HepG2 (cell line): ENCODE data around the gene RETN. TPM values are rescaled to one million over a fixed set of nuclear protein-coding genes. Genes with fewer than 3 reads are reported as not detected.

Experiments used
- E2F2 ChIP-seq: sonication (generic); formaldehyde crosslinking; IDR thresholded peaks from 2 replicates; pipeline ENCODE4 v1.4.0; 2020; ENCODE audit warnings: missing genetic modification reagents, borderline replicate concordance
- ETS1 ChIP-seq: sonication (generic); formaldehyde crosslinking; IDR thresholded peaks from 2 replicates; pipeline ENCODE4 v1.4.0; 2020; ENCODE audit warnings: missing genetic modification reagents
- FOXA3 ChIP-seq: IDR thresholded peaks from 2 replicates; pipeline ENCODE4 v1.6.1; 2016; ENCODE audit warnings: missing genetic modification reagents, missing compliant biosample characterization
- GATA4 ChIP-seq: sonication (generic); IDR thresholded peaks from 2 replicates; pipeline ENCODE4 v1.6.1; 2016; ENCODE audit warnings: antibody characterized with exemption, low read depth, borderline replicate concordance
- GTF2F1 ChIP-seq: fragments of 150-350 bp; IDR thresholded peaks from 2 replicates; pipeline ENCODE4 v1.6.1; 2014; ENCODE audit warnings: low read length
- NR2F2 ChIP-seq: IDR thresholded peaks from 2 replicates; pipeline ENCODE4 v1.6.1; 2012; ENCODE audit warnings: low read depth, inconsistent platforms, borderline replicate concordance
- PAX8 ChIP-seq: sonication (generic); formaldehyde crosslinking; IDR thresholded peaks from 2 replicates; pipeline ENCODE4 v1.8.0; 2022; ENCODE audit warnings: mild to moderate bottlenecking, missing genetic modification reagents, borderline replicate concordance
- PHF20 ChIP-seq: sonication (generic); formaldehyde crosslinking; IDR thresholded peaks from 2 replicates; pipeline ENCODE4 v1.5.0; 2020; ENCODE audit warnings: mild to moderate bottlenecking, missing genetic modification reagents
- RFX5 ChIP-seq: IDR thresholded peaks from 2 replicates; pipeline ENCODE4 v1.6.1; 2011; ENCODE audit warnings: low read depth, low read length, improper control_type of control experiment
- ZNF280B ChIP-seq: sonication (generic); formaldehyde crosslinking; IDR thresholded peaks from 2 replicates; pipeline ENCODE4 v1.5.0; 2020; ENCODE audit warnings: missing genetic modification reagents, mild to moderate bottlenecking, borderline replicate concordance
- ZNF281 ChIP-seq: sonication (generic); formaldehyde crosslinking; IDR thresholded peaks from 2 replicates; pipeline ENCODE4 v1.4.0; 2020; ENCODE audit warnings: missing genetic modification reagents, borderline replicate concordance
- ZNF703 ChIP-seq: sonication (generic); formaldehyde crosslinking; IDR thresholded peaks from 2 replicates; pipeline ENCODE4 v1.5.1; 2020; ENCODE audit warnings: missing genetic modification reagents, mild to moderate bottlenecking, moderate library complexity, borderline replicate concordance
- polyA plus RNA-seq, 8 experiments: library from polyadenylated mRNA; depleted of rRNA in 3 of 8; stranded (reverse) in 7 of 8; unstranded in 1 of 8; fragments of >200 nt; fragmentation: Illumina TruSeq in 4 of 8; extraction: Trizol in 4 of 8; gene quantifications; 2 replicates each; pipeline versions ENCODE4 v1.2.1 to v1.2.3, GENCODE V29; 2011 to 2016; ENCODE audit warnings: low read depth in 4 of 8, missing spikeins in 1 of 8, mixed read lengths in 1 of 8; ENCODE audit not compliant: insufficient read depth in 1 of 8
- total RNA-seq, 5 experiments: library from RNA; depleted of rRNA; stranded (reverse); fragments of >200 nt; fragmentation: Illumina TruSeq; extraction: Trizol; gene quantifications; 2 replicates each; pipeline ENCODE4 v1.2.3, GENCODE V29; 2016; ENCODE audit warnings: low read depth in 1 of 5
- TF ChIP-seq, protein P1 (sequence below): sonication (generic); formaldehyde crosslinking; IDR thresholded peaks from one replicate; pipeline ENCODE4 v1.5.1; 2020; ENCODE audit warnings: mild to moderate bottlenecking, missing genetic modification reagents; ENCODE audit errors: not compliant biosample characterization

RETN gene
- total and polyA plus RNA-seq, 2 of the 13 experiments (the other 11 are each of a cell fraction or from before 2014, with no cell fraction given): not detected

- TF ChIP-seq, protein P1, sequence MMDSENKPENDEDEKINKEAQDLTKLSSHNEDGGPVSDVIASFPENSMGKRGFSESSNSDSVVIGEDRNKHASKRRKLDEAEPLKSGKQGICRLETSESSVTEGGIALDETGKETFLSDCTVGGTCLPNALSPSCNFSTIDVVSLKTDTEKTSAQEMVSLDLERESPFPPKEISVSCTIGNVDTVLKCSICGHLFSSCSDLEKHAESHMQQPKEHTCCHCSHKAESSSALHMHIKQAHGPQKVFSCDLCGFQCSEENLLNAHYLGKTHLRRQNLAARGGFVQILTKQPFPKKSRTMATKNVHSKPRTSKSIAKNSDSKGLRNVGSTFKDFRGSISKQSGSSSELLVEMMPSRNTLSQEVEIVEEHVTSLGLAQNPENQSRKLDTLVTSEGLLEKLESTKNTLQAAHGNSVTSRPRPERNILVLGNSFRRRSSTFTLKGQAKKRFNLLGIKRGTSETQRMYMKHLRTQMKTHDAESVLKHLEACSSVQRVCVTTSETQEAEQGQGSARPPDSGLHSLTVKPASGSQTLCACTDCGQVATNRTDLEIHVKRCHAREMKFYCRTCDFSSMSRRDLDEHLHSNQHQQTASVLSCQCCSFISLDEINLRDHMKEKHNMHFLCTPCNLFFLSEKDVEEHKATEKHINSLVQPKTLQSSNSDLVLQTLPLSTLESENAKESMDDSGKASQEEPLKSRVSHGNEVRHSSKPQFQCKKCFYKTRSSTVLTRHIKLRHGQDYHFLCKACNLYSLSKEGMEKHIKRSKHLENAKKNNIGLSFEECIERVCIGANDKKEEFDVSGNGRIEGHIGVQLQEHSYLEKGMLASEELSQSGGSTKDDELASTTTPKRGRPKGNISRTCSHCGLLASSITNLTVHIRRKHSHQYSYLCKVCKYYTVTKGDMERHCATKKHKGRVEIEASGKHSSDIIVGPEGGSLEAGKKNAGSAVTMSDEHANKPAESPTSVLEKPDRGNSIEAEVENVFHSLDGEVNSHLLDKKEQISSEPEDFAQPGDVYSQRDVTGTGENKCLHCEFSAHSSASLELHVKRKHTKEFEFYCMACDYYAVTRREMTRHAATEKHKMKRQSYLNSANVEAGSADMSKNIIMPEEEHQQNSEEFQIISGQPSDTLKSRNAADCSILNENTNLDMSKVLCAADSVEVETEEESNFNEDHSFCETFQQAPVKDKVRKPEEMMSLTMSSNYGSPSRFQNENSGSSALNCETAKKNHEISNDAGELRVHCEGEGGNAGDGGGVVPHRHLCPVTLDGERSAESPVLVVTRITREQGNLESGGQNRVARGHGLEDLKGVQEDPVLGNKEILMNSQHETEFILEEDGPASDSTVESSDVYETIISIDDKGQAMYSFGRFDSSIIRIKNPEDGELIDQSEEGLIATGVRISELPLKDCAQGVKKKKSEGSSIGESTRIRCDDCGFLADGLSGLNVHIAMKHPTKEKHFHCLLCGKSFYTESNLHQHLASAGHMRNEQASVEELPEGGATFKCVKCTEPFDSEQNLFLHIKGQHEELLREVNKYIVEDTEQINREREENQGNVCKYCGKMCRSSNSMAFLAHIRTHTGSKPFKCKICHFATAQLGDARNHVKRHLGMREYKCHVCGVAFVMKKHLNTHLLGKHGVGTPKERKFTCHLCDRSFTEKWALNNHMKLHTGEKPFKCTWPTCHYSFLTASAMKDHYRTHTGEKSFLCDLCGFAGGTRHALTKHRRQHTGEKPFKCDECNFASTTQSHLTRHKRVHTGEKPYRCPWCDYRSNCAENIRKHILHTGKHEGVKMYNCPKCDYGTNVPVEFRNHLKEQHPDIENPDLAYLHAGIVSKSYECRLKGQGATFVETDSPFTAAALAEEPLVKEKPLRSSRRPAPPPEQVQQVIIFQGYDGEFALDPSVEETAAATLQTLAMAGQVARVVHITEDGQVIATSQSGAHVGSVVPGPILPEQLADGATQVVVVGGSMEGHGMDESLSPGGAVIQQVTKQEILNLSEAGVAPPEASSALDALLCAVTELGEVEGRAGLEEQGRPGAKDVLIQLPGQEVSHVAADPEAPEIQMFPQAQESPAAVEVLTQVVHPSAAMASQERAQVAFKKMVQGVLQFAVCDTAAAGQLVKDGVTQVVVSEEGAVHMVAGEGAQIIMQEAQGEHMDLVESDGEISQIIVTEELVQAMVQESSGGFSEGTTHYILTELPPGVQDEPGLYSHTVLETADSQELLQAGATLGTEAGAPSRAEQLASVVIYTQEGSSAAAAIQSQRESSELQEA: no peak
- TF ChIP-seq PAX8 (CRISPR knock-in tag) (no peak), ZNF281 (CRISPR knock-in tag) (no peak; the same call in 1 of the 2 replicates), ZNF703 (CRISPR knock-in tag) (0 out of 2 replicates have a peak, but pooled peaks have one; percentile 35), RFX5 (no peak), NR2F2 (peak; percentile 65; the same call in 1 of the 2 replicates), GTF2F1 (no peak), ETS1 (CRISPR knock-in tag) (no peak), GATA4 (no peak), ZNF280B (no peak), E2F2 (no peak), PHF20 (CRISPR knock-in tag) (0 out of 2 replicates have a peak, but pooled peaks have one; percentile 16), FOXA3 (peak; percentile 94)
Measured at GRCh38 chr19:7652061-7652641, 16.7 kb upstream of the RETN start (continued).
